ENCODE data around the gene GPC5. TPM values are rescaled to one million over a fixed set of nuclear protein-coding genes. Genes with fewer than 3 reads are reported as not detected.

GPC5 gene
- total RNA-seq, 2 experiments from 2014 or later: 2.4 TPM; not detected in 1

DNA sequence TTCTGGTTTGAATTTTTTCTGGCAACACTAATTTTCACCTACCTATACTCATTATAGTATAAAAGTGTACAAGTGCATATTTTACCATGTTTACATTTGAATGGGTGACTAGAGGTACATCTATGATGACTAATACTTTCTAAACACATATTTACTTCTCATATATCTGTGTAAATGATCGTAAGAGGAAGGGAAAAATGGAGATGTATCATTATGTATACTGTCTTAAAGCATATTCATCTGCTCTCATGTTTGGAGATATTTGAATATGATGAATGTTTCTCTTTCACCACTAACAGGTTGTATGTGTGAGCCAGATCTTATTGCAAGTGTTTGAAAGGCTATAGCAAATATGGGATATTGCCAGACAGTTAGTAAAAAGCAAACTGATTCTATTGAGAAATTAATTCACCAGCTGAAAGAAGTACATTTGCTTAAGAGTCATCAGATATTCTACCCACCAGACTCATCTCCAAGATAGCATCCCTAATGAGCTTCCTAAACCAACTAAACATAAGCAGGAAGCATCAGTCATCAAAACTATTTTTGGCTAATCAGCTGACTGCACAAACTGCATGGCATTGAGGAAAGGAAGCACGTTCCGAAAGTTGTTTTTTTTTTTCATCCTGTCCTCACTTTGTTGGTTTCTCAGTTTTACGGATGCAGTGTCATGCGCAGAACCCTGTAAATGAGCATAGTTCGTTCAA is 738.2 kb downstream of the GPC5 start:
- intact Hi-C loops (cut with micrococcal nuclease; ENCODE audit: unreplicated experiment): no loop called here
- Histone ChIP-seq H2AFZ (ENCODE audit: low read length) (no peak overlapping the region), H3K9me3 (ENCODE audit: low read length) (no peaks in the 10 kb centered on the region), H3K79me2 (ENCODE audit: insufficient read depth, low read depth, low read length) (no peaks in the 10 kb centered on the region), H4K20me1 (ENCODE audit: insufficient read depth, low read length) (no peaks in the 10 kb centered on the region), H3K4me1 (ENCODE audit: insufficient read depth, low read length, poor library complexity, severe bottlenecking) (no peaks in the 10 kb centered on the region), H3K4me2 (ENCODE audit: low read length) (no peak overlapping the region), H3K9me2 (ENCODE audit: insufficient read depth, low read length) (no peaks in the 10 kb centered on the region), H3K36me3 (ENCODE audit: insufficient read depth, low read length) (no peaks in the 10 kb centered on the region), H3K27ac (ENCODE audit: low read depth, low read length, poor library complexity, severe bottlenecking) (no peak overlapping the region), H3K4me3 (ENCODE audit: low read depth, low read length, poor library complexity, severe bottlenecking) (no peak overlapping the region)
- CTCF ChIA-PET (ENCODE audit: unreplicated experiment): no interaction called here
- TF ChIP-seq, protein P1, sequence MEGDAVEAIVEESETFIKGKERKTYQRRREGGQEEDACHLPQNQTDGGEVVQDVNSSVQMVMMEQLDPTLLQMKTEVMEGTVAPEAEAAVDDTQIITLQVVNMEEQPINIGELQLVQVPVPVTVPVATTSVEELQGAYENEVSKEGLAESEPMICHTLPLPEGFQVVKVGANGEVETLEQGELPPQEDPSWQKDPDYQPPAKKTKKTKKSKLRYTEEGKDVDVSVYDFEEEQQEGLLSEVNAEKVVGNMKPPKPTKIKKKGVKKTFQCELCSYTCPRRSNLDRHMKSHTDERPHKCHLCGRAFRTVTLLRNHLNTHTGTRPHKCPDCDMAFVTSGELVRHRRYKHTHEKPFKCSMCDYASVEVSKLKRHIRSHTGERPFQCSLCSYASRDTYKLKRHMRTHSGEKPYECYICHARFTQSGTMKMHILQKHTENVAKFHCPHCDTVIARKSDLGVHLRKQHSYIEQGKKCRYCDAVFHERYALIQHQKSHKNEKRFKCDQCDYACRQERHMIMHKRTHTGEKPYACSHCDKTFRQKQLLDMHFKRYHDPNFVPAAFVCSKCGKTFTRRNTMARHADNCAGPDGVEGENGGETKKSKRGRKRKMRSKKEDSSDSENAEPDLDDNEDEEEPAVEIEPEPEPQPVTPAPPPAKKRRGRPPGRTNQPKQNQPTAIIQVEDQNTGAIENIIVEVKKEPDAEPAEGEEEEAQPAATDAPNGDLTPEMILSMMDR (conservative IDR thresholded peaks at IDR 0.05; ENCODE audit: low read length): no peak
- no peak for TF ChIP-seq EZH2phosphoT487 (IDR thresholded peaks at IDR 0.05; ENCODE audit: borderline replicate concordance, low read depth, low read length)
- POLR2A ChIA-PET: interaction anchor here (0.7 to 1.2 kb wide), 5 partner anchors 10 to 213 kb away, joined by 3 to 4 read pairs (median 3); no protein-coding TSS in a partner anchor
- BruUV-seq (replicated peaks): no TSS peak
- no peak for DNase-seq (ENCODE audit: low spot score)

DNA sequence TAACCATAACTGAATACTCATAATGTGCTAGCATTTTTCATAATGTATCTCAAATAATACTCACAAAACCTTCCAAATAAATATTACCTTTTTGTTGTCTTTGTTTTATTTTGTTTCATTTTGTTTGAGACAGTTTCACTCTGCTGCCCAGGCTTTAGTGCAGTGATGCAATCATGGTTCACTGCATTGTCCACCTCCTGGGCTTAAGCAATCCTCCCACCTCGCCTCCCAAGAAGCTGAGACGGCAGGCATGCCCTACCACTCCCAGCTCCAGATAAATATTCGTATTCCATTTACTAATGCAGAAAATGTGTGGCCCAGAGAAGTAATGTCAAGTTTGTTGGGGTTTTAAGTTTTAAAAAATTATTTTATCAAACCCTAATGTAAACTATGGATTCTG is 739.1 kb downstream of the GPC5 start:
- intact Hi-C loops (cut with micrococcal nuclease; ENCODE audit: unreplicated experiment): no loop called here
- DNase-seq (ENCODE audit: low spot score): no peak

More for the DNA sequence above, 739.1 kb downstream of the GPC5 start:
- Histone ChIP-seq H4K20me1 (ENCODE audit: insufficient read depth, low read length) (no peaks in the 10 kb centered on the region), H3K4me1 (ENCODE audit: insufficient read depth, low read length, poor library complexity, severe bottlenecking) (no peaks in the 10 kb centered on the region), H3K79me2 (ENCODE audit: insufficient read depth, low read depth, low read length) (no peaks in the 10 kb centered on the region), H3K4me3 (ENCODE audit: low read depth, low read length, poor library complexity, severe bottlenecking) (no peak overlapping the region), H3K9me3 (ENCODE audit: low read length) (no peaks in the 10 kb centered on the region), H3K27ac (ENCODE audit: low read depth, low read length, poor library complexity, severe bottlenecking) (no peak overlapping the region), H2AFZ (ENCODE audit: low read length) (no peak overlapping the region; the same call in 1 of the 2 replicates), H3K9me2 (ENCODE audit: insufficient read depth, low read length) (no peaks in the 10 kb centered on the region), H3K4me2 (ENCODE audit: low read length) (no peak overlapping the region), H3K36me3 (ENCODE audit: insufficient read depth, low read length) (no peaks in the 10 kb centered on the region)
- TF ChIP-seq, protein P1 (conservative IDR thresholded peaks at IDR 0.05; ENCODE audit: low read length): no peak
- TF ChIP-seq EZH2phosphoT487 (IDR thresholded peaks at IDR 0.05; ENCODE audit: borderline replicate concordance, low read depth, low read length): no peak
- BruUV-seq (replicated peaks): no TSS peak
- CTCF ChIA-PET (ENCODE audit: unreplicated experiment): no interaction called here
- POLR2A ChIA-PET: interaction anchor here (0.8 to 1.2 kb wide), 4 partner anchors 9 to 65 kb away, joined by 3 to 4 read pairs (median 4); no protein-coding TSS in a partner anchor

Measured in OCI-LY7 (cell line).